Measurements from ENCODE around the gene PAGE3.

The PAGE3 gene, protein sequence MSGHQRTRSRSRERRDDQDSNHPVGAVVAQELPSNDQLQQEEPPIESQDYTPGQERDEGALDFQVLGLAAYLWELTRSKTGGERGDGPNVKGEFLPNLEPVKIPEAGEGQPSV

DNA sequence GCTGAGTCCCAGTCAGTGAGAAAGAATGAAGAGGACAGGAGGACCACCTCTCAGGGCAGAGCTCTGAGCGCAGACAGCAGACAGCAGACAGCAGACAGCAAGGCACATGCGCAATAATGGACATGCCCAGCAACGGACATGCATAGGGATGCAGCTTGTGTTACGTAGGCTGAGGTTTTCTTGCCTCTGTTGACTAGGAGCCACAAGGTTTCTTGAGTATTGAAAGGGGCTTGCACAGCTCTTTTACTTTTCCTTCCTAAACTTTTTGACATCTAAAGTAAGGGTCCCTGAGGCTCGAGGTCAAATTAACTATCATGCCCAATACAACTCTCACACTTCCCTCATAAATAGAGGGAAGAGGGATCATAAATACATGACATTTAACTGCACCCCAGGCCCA is at the start of gene PAGE3:
PAGE3 (minus strand) TSS at position 101 of the 400 bp plus-strand sequence. CDS start 1,013 bp downstream, outside the sequence.
- no peak for DNase-seq (ENCODE audit: low read depth)

DNA sequence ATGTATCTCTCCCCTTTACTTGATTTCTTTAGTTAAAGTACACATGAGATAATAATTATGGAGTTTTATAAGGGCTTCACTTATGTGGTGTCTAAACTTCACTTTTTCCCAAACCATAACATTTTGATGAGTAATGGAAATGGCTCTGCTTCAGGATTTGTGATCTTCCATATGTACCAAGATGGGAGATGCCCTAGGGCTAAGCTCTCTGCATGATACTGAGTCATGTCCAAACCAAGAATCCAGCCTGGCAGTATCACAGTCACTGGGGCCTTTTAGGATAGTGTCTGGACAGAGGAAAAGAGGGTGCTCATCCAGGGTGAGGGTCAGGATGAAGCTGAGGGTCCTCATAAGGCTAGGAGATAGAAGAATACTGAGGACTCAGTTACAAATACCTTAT is 47.9 kb upstream of the PAGE3 start:
- no peak for DNase-seq (ENCODE audit: low read depth)

GRCh38 chrX:55290963-55291362 is 26.2 kb upstream of the PAGE3 start:
- no peak for DNase-seq (ENCODE audit: low read depth)

DNA sequence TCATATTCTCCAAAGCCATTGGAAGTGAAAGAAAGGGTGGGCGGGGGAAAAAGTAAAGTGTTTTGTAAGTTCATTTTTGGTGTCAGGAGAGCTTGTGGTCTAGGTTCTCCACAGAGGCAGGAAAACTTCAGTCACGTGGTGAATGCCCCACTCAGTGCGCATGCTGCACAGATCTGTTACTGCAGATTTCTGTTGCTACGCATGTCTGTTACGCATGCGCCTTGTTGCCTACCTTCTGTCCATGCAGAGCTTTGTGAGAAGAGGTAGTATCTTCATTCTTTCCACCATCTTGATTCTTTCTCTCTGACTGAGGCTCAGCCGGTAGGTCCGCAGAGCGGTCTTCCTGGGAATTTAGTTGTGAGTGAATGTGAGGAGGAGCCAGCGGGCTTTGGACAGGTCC is 15.1 kb upstream of the PAGE3 start:
- no peak for DNase-seq (ENCODE audit: low read depth)

GRCh38 chrX:55260806-55261205 is 3.9 kb downstream of the PAGE3 start:
- no peak for DNase-seq (ENCODE audit: low read depth)

DNA sequence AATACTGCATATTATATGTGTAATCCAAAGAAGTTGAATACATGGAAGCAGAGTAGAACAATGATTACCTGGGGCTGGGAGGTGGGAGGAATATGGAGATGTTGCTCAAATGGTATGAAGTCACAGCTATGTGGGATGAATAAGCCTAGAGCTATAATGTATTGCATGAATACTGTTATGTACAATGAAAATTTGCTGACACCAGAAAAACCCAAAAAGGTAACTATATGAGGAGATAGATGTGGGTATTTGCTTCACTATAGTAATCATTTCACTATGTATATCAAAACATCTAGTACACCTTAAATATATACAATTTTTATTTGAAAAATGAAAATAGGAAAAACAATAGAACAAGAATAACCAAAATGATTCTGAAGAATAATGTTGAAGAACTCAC is 11.2 kb downstream of the PAGE3 start:
- no peak for DNase-seq (ENCODE audit: low read depth)

DNA sequence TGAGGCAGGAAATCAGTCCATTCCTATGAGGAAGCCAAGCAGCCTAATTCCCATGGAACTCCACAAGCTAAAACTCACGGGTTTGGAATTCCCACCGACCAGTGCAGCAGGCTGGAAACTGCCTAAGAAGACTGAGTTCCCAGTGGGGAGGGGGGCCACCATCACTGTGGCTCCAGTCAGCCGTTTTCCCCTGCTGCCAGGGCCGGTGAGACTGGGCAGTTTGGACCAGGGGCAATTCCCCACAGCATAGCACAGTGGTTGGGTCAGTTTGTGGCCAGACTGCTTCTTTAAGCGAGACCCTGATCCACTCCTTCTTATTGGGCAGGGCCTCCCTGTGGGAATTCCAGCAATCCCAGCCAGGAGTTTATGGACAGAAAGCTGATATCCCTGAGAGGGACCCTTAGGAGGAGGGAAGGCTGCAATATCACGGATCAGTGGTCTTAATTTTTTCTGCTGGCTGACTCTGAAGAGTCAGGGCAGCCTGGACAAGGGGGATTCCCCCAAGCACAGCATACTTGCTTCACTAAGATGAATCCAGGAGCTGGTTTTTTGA is 23.9 kb downstream of the PAGE3 start:
- no peak for DNase-seq (ENCODE audit: low read depth)

DNA sequence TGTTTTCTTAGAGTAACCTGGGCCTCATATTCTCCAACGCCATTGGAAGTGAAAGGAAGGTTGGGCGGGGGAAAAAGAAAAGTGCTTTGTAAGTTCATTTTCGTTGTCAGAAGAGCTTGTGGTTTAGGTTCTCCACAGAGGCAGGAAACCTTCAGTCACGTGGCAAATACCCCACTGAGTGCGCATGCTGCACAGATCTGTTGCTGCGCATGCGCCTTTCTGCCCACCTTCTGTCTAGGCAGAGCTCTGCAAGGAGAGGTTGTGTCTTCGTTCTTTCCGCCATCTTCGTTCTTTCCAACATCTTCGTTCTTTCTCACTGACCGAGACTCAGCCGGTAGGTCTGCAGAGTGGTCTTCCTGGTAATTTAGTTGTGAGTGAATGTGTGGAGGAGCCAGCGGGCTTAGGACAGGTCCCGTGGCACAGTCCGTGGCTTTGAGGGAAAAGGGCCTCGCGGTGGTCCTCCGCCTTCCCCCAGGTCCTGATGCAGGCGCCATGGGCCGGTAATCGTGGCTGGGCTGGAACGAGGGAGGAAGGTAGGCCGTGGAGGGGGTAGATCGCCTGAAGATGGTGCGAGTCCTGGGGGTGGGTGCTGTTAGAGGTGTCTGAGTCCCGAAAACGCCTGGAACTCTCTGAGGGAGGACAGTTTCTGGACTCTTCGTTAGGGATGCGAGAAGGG is 44.5 kb downstream of the PAGE3 start, which contains the start of gene PAGE5:
PAGE5 (plus strand) TSS at position 228 of the 676 bp plus-strand sequence. CDS start 1,037 bp downstream, outside the sequence.
- no peak for DNase-seq (ENCODE audit: low read depth)

DNA sequence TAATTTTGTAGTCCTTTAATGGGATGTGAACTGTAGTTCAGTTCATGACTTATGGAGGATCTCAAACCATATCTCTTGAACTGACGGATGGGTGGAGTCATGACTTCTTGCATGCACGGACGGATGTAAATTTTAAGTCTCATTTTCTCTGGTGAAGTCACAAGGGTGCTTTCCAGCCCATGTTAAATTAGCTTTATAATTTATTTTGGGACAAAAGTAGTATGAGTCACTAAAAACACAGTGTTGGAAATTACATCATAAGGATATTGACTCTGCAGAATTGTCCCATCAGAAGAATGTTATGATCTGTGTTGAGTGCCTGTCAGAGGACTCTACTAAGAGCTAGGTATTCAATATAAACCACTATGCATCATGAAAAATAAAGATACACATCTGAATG is 51.3 kb downstream of the PAGE3 start:
- no peak for DNase-seq (ENCODE audit: low read depth)

- no peak for DNase-seq (ENCODE audit: low read depth)
These were observed 53.6 kb downstream of the PAGE3 start for GRCh38 chrX:55210931-55211677.

Data from activated T-cell treated with anti-CD3 and anti-CD28 coated beads for 1 hour (primary cell).